ENCODE data around the gene EXOSC7. TPM values are rescaled to one million over a fixed set of nuclear protein-coding genes. Genes with fewer than 3 reads are reported as not detected.

Gene EXOSC7
- total and polyA plus RNA-seq, 9 of the 15 experiments (the other 6 are each of a cell fraction or from before 2014, with no cell fraction given), result 88.5 to 237 (median 112) TPM

- TF ChIP-seq ZNF609 (CRISPR knock-in tag; IDR thresholded peaks at IDR 0.05; ENCODE audit: borderline replicate concordance) (no peak), ESRRA (IDR thresholded peaks at IDR 0.05; ENCODE audit: borderline replicate concordance, low read depth) (no peak), ZNF232 (CRISPR knock-in tag; IDR thresholded peaks at IDR 0.05) (no peak), SRSF1 (IDR thresholded peaks at IDR 0.05; ENCODE audit: low read depth, low read length) (no peak), ZNF780A (CRISPR knock-in tag; IDR thresholded peaks at IDR 0.05) (no peak), TSC22D4 (tag; IDR thresholded peaks at IDR 0.05) (no peak), ZNF717 (CRISPR knock-in tag; IDR thresholded peaks at IDR 0.05) (no peak), ZNF707 (CRISPR knock-in tag; conservative IDR thresholded peaks at IDR 0.05) (no peak)
These were observed 45.7 kb downstream of the EXOSC7 start (continued) for GRCh38 chr3:45021524-45022297.

Data from K562 (cell line).